Tibial artery (tissue), 4 donors: ENCODE measurements around the gene WDR37.

ENCODE experiments used
- DNase-seq, 2 donors: peaks; one replicate each; pipeline ENCODE4 v3.0.0-alpha.2; 2019
- H3K27ac ChIP-seq, 2 donors: fragments of 200-600 bp; sonication (generic) in 1 of 2; 1 replicate in 1 of 2; 2 replicates in 1 of 2; pipeline ENCODE4 v1.5.1; 2018 to 2019; ENCODE audit warnings: mild to moderate bottlenecking in 1 of 2
- H3K27me3 ChIP-seq, 2 donors: fragments of 200-600 bp; sonication (generic) in 1 of 2; one replicate each; pipeline versions ENCODE4 v1.5.1 to v1.6.0; 2016 to 2019
- H3K36me3 ChIP-seq, 3 donors: fragments of 200-600 bp; sonication (generic) in 2 of 3; one replicate each; pipeline ENCODE4 v1.5.1; 2016 to 2019; ENCODE audit warnings: mild to moderate bottlenecking in 2 of 3
- H3K4me1 ChIP-seq, 4 donors: fragments of 200-600 bp; sonication (generic) in 2 of 4; 1 replicate in 3 of 4; 2 replicates in 1 of 4; pipeline ENCODE4 v1.5.1; 2016 to 2019
- H3K4me3 ChIP-seq, 2 donors: fragments of 200-600 bp; sonication (generic) in 1 of 2; 1 replicate in 1 of 2; 2 replicates in 1 of 2; pipeline ENCODE4 v1.5.1; 2018 to 2019; ENCODE audit warnings: mild to moderate bottlenecking in 2 of 2
- H3K9me3 ChIP-seq, 3 donors: fragments of 200-600 bp; sonication (generic) in 1 of 3; one replicate each; pipeline ENCODE4 v1.5.1; 2016 to 2019
- CTCF ChIP-seq, 2 experiments: fragments of 200-600 bp in 1 of 2; fragments of 450-650 bp in 1 of 2; IDR thresholded peaks; one replicate each; pipeline ENCODE4 v1.5.1; 2017 to 2019; ENCODE audit warnings: antibody characterized with exemption in 2 of 2, mild to moderate bottlenecking in 1 of 2, moderate library complexity in 1 of 2
- intact Hi-C: fragments of 100-400 bp; cut with DNase I; formaldehyde crosslinking; loops from one replicate; pipeline ENCODE4 v1.15.0; 2023; ENCODE audit warnings: low total_unique reads

The WDR37 gene

GRCh38 chr10:1041514-1041913, 14.7 kb upstream of the WDR37 start:
- Histone ChIP-seq H3K9me3 (no peaks in the 10 kb centered on the region), H3K36me3 (peaks cover 31 to 54% (median 35%) of the 10 kb centered on the region in 3 donors), H3K4me3 (no peak overlapping the region), H3K27me3 (no peaks in the 10 kb centered on the region), H3K27ac (no peak overlapping the region), H3K4me1 (peaks cover 0 to 9% (median 4%) of the 10 kb centered on the region in 4 donors)
- intact Hi-C loops: no loop called here
- no peak for TF ChIP-seq CTCF (IDR thresholded peaks at IDR 0.05)
- DNase-seq: no peak

GRCh38 chr10:1043532-1043995, 12.6 kb upstream of the WDR37 start:
- intact Hi-C loops: no loop called here
- Histone ChIP-seq H3K36me3 (peaks cover 25 to 37% (median 35%) of the 10 kb centered on the region in 3 donors), H3K4me3 (no peak overlapping the region), H3K4me1 (peaks cover 0 to 17% (median 8%) of the 10 kb centered on the region in 4 donors), H3K9me3 (no peaks in the 10 kb centered on the region), H3K27ac (peak overlapping the region in 1 of 2 donors; percentile 2), H3K27me3 (no peaks in the 10 kb centered on the region)
- DNase-seq: peak in 1 of 2 donors; percentile 49
- no peak for TF ChIP-seq CTCF (IDR thresholded peaks at IDR 0.05)

- H3K36me3 ChIP-seq: peaks cover 25 to 36% (median 35%) of the 10 kb centered on the region in 3 donors
- no peak overlapping the region for H3K4me3 ChIP-seq
- no peak for TF ChIP-seq CTCF (IDR thresholded peaks at IDR 0.05)
- H3K4me1 ChIP-seq: peaks cover 0 to 17% (median 8%) of the 10 kb centered on the region in 4 donors
- DNase-seq: no peak
- no peaks in the 10 kb centered on the region for H3K27me3 ChIP-seq
- no peaks in the 10 kb centered on the region for H3K9me3 ChIP-seq
- H3K27ac ChIP-seq: peak overlapping the region in 1 of 2 donors; percentile 2
- intact Hi-C loops: no loop called here
Measured at GRCh38 chr10:1044146-1044545, 12.0 kb upstream of the WDR37 start.

GRCh38 chr10:1044964-1045363, 11.2 kb upstream of the WDR37 start:
- H3K4me3 ChIP-seq: no peak overlapping the region
- DNase-seq: no peak
- TF ChIP-seq CTCF (IDR thresholded peaks at IDR 0.05): no peak
- peaks cover 25 to 35% (median 33%) of the 10 kb centered on the region in 3 donors for H3K36me3 ChIP-seq
- H3K4me1 ChIP-seq: peaks cover 0 to 21% (median 10%) of the 10 kb centered on the region in 4 donors
- H3K9me3 ChIP-seq: no peaks in the 10 kb centered on the region
- intact Hi-C loops: no loop called here
- H3K27me3 ChIP-seq: no peaks in the 10 kb centered on the region
- no peak overlapping the region for H3K27ac ChIP-seq

GRCh38 chr10:1045415-1045814, 10.8 kb upstream of the WDR37 start:
- no peaks in the 10 kb centered on the region for H3K9me3 ChIP-seq
- H3K4me1 ChIP-seq: peaks cover 0 to 24% (median 14%) of the 10 kb centered on the region in 4 donors
- H3K27me3 ChIP-seq: no peaks in the 10 kb centered on the region
- H3K27ac ChIP-seq: no peak overlapping the region
- intact Hi-C loops: no loop called here
- peaks cover 25 to 31% (median 29%) of the 10 kb centered on the region in 3 donors for H3K36me3 ChIP-seq
- DNase-seq: no peak
- no peak overlapping the region for H3K4me3 ChIP-seq
- TF ChIP-seq CTCF (IDR thresholded peaks at IDR 0.05): no peak

- no peaks in the 10 kb centered on the region for H3K27me3 ChIP-seq
- intact Hi-C loops: no loop called here
Measured at GRCh38 chr10:1047937-1048336, 8.2 kb upstream of the WDR37 start.

More at GRCh38 chr10:1047937-1048336, 8.2 kb upstream of the WDR37 start:
- H3K9me3 ChIP-seq: no peaks in the 10 kb centered on the region
- no peak for DNase-seq
- H3K36me3 ChIP-seq: peaks cover 8 to 17% (median 17%) of the 10 kb centered on the region in 3 donors
- H3K27ac ChIP-seq: peak overlapping the region; percentile 99
- TF ChIP-seq CTCF (IDR thresholded peaks at IDR 0.05): no peak
- H3K4me1 ChIP-seq: peaks cover 0 to 33% (median 15%) of the 10 kb centered on the region in 4 donors
- H3K4me3 ChIP-seq: peak overlapping the region; percentile 89 to 97
